ENCODE results near the gene KMT2C. TPM values are rescaled to one million over a fixed set of nuclear protein-coding genes. Genes with fewer than 3 reads are reported as not detected.
A peak's percentile ranks its signal among the peaks of the same experiment; 100 is the strongest.
"Not testable (repeated sequence)": the region's sequence is repeated elsewhere in the genome, so short reads cannot be mapped to it uniquely, and the experiment has no call there.

The KMT2C gene
- total and polyA plus RNA-seq, 7 donors = 5.8 to 82.3 (median 45.7) TPM

- intact Hi-C loops (cut with DNase I) = no loop called here
- peak overlapping the region; percentile 38 for H3K27ac ChIP-seq
- H3K27me3 ChIP-seq (ENCODE audit: insufficient read depth in 3 of 3, low read length in 2 of 3) = no peaks in the 10 kb centered on the region
- H3K4me1 ChIP-seq = peaks cover 24% of the 10 kb centered on the region
- 18 to 26% (median 23%) methylated on average over 5 of the region's 5 CpGs for WGBS, 3 donors
- ATAC-seq = peak; percentile 29 to 68 (median 52)
- DNase-seq = no peak
- no peaks in the 10 kb centered on the region for H3K36me3 ChIP-seq (ENCODE audit: insufficient read depth in 1 of 2, low read depth in 1 of 2)
- no peak for TF ChIP-seq CTCF (IDR thresholded peaks at IDR 0.05)
- H3K9me3 ChIP-seq = no peaks in the 10 kb centered on the region
- peak overlapping the region; percentile 35 for H3K4me3 ChIP-seq
Measured at GRCh38 chr7:152411389-152411788, 24.4 kb downstream of the KMT2C start.

- Histone ChIP-seq H3K36me3 (ENCODE audit: insufficient read depth in 1 of 2, low read depth in 1 of 2) (no peaks in the 10 kb centered on the region), H3K4me3 (no peak overlapping the region), H3K27me3 (ENCODE audit: insufficient read depth in 3 of 3, low read length in 2 of 3) (no peaks in the 10 kb centered on the region), H3K4me1 (peaks cover 6% of the 10 kb centered on the region), H3K9me3 (no peaks in the 10 kb centered on the region), H3K27ac (no peak overlapping the region)
- WGBS, 3 donors = 15 to 25% (median 23%) methylated on average over 3 of the region's 3 CpGs
- no peak for TF ChIP-seq CTCF (IDR thresholded peaks at IDR 0.05)
- peak in 2 of 4 donors; percentile 15 for ATAC-seq
- DNase-seq = no peak
- intact Hi-C loops (cut with DNase I) = no loop called here
Measured at GRCh38 chr7:152406491-152406890, 29.3 kb downstream of the KMT2C start.

GRCh38 chr7:152406030-152406429 is 29.8 kb downstream of the KMT2C start:
- DNase-seq; H3K27me3 ChIP-seq (ENCODE audit: insufficient read depth in 3 of 3, low read length in 2 of 3); H3K4me3 ChIP-seq; H3K36me3 ChIP-seq (ENCODE audit: insufficient read depth in 1 of 2, low read depth in 1 of 2); H3K4me1 ChIP-seq; H3K27ac ChIP-seq; ATAC-seq; intact Hi-C loops (cut with DNase I); H3K9me3 ChIP-seq: not testable (repeated sequence)
- 54 to 64% (median 59%) methylated on average over 2 of the region's 2 CpGs for WGBS, 3 donors

GRCh38 chr7:152403726-152404125 is 32.1 kb downstream of the KMT2C start:
- WGBS, 3 donors = 34 to 43% (median 41%) methylated on average over 4 of the region's 4 CpGs
- H3K9me3 ChIP-seq = no peaks in the 10 kb centered on the region
- ATAC-seq = peak in 3 of 4 donors; percentile 10 to 19 (median 11)

More at GRCh38 chr7:152403726-152404125, 32.1 kb downstream of the KMT2C start:
- Histone ChIP-seq H3K36me3 (ENCODE audit: insufficient read depth in 1 of 2, low read depth in 1 of 2) (no peaks in the 10 kb centered on the region), H3K4me3 (no peak overlapping the region), H3K4me1 (peaks cover 11% of the 10 kb centered on the region), H3K27me3 (ENCODE audit: insufficient read depth in 3 of 3, low read length in 2 of 3) (no peaks in the 10 kb centered on the region), H3K27ac (no peak overlapping the region)
- TF ChIP-seq CTCF (IDR thresholded peaks at IDR 0.05) = no peak
- intact Hi-C loops (cut with DNase I) = no loop called here
- no peak for DNase-seq
